HEK293T (cell line): ENCODE results near the gene RIT2.

ENCODE experiments used
- ELF4 ChIP-seq: fragments of 450-650 bp; IDR thresholded peaks from 2 replicates; pipeline ENCODE4 v1.6.1; 2017; ENCODE audit warnings: antibody characterized with exemption
- FOXA1 ChIP-seq: fragments of 450-650 bp; IDR thresholded peaks from 2 replicates; pipeline ENCODE4 v1.6.1; 2016; ENCODE audit warnings: mild to moderate bottlenecking
- FOXM1 ChIP-seq: fragments of 450-650 bp; IDR thresholded peaks from 2 replicates; pipeline ENCODE4 v1.6.1; 2017; ENCODE audit warnings: mild to moderate bottlenecking, borderline replicate concordance
- LEF1 ChIP-seq: fragments of 450-650 bp; IDR thresholded peaks from 2 replicates; pipeline ENCODE4 v1.6.1; 2017; ENCODE audit warnings: mild to moderate bottlenecking, borderline replicate concordance
- PKNOX1 ChIP-seq: fragments of 450-650 bp; IDR thresholded peaks from 2 replicates; pipeline ENCODE4 v1.6.1; 2016
- SUZ12 ChIP-seq: fragments of 450-650 bp; IDR thresholded peaks from 2 replicates; pipeline ENCODE4 v1.6.1; 2016; ENCODE audit warnings: mild to moderate bottlenecking
- TARDBP ChIP-seq: fragments of 450-650 bp; IDR thresholded peaks from 2 replicates; pipeline ENCODE4 v1.6.1; 2016
- ZNF384 ChIP-seq: fragments of 450-650 bp; IDR thresholded peaks from 2 replicates; pipeline ENCODE4 v1.6.1; 2016

GRCh38 chr18:42925036-42925435 lies 190.4 kb downstream of the RIT2 start:
- no peak for TF ChIP-seq ELF4
- TF ChIP-seq PKNOX1, result no peak
- TF ChIP-seq ZNF384, result no peak
- no peak for TF ChIP-seq TARDBP
- no peak for TF ChIP-seq LEF1
- no peak for TF ChIP-seq SUZ12
- TF ChIP-seq FOXA1, result no peak
- TF ChIP-seq FOXM1, result no peak
